B cell (primary cell): ENCODE data around the gene KIF17. TPM values are rescaled to one million over a fixed set of nuclear protein-coding genes. Genes with fewer than 3 reads are reported as not detected.

Source experiments
- ATAC-seq: fragments of 200-7000 bp; cut with Tn5 transposase; one replicate; pipeline ENCODE4 v1.10.0; 2021; ENCODE audit warnings: low read depth, mild to moderate bottlenecking, moderate number of reproducible peaks, moderate library complexity
- CTCF ChIA-PET: fragments of 350-600 bp; sonication (Branson Sonifier 250); formaldehyde crosslinking; loops from one replicate; lab custom pipeline; 2021; ENCODE audit warnings: antibody characterized with exemption, inconsistent platforms; lab: Charles Lee
- POLR2A ChIA-PET: fragments of 350-600 bp; sonication (Branson Sonifier 250); formaldehyde crosslinking; loops from one replicate; lab custom pipeline; 2021; ENCODE audit warnings: antibody characterized with exemption; lab: Charles Lee
- DNase-seq: peaks from one replicate; pipeline ENCODE4 v3.0.0; 2013
- H2AFZ ChIP-seq: 2 replicates; pipeline ENCODE4 v1.6.1; 2012; ENCODE audit warnings: mild to moderate bottlenecking, low read depth, low read length; ENCODE audit not compliant: insufficient read depth, poor library complexity, severe bottlenecking
- H3K27ac ChIP-seq, 2 donors: 1 replicate in 1 of 2; 2 replicates in 1 of 2; pipeline ENCODE4 v1.5.1; 2012 to 2013; ENCODE audit warnings: low read length in 2 of 2, mild to moderate bottlenecking in 2 of 2, moderate library complexity in 1 of 2
- H3K27me3 ChIP-seq, 4 experiments: fragments of 200-600 bp in 1 of 4; sonication (generic) in 1 of 4; replicated peaks in 1 of 4; 1 replicate in 2 of 4; 2 replicates in 2 of 4; pipeline versions ENCODE4 v1.6.1 to v1.7.0; 2013 to 2016; ENCODE audit warnings: low read length in 3 of 4, mild to moderate bottlenecking in 2 of 4, mixed read lengths in 1 of 4, moderate library complexity in 1 of 4; ENCODE audit not compliant: insufficient read depth in 4 of 4, control insufficient read depth in 3 of 4; ENCODE audit errors: control extremely low read depth in 1 of 4
- H3K36me3 ChIP-seq, 2 experiments: replicated peaks in 1 of 2; 1 replicate in 1 of 2; 2 replicates in 1 of 2; pipeline versions ENCODE4 v1.6.1 to v1.7.1; 2013; ENCODE audit warnings: low read length in 1 of 2; ENCODE audit not compliant: insufficient read depth in 2 of 2, control insufficient read depth in 1 of 2; ENCODE audit errors: control extremely low read depth in 1 of 2, extremely low read depth in 1 of 2
- H3K4me1 ChIP-seq, 2 donors: fragments of 200-600 bp in 1 of 2; sonication (generic) in 1 of 2; 1 replicate in 1 of 2; 2 replicates in 1 of 2; pipeline versions ENCODE4 v1.5.1 to v1.6.1; 2013 to 2017; ENCODE audit warnings: low read length in 2 of 2; ENCODE audit not compliant: control insufficient read depth in 2 of 2, insufficient read depth in 2 of 2
- H3K4me2 ChIP-seq: replicated peaks from 2 replicates; pipeline ENCODE3; 2012; ENCODE audit warnings: mild to moderate bottlenecking, low read depth, low read length; ENCODE audit not compliant: poor library complexity, severe bottlenecking
- H3K4me3 ChIP-seq, 5 experiments: fragments of 200-600 bp in 1 of 5; sonication (generic) in 1 of 5; 1 replicate in 3 of 5; 2 replicates in 2 of 5; pipeline versions ENCODE4 v1.5.1 to v1.7.0; 2011 to 2016; ENCODE audit warnings: low read length in 4 of 5, mild to moderate bottlenecking in 4 of 5, low read depth in 2 of 5, control low read depth in 1 of 5, moderate library complexity in 1 of 5; ENCODE audit not compliant: insufficient read depth in 1 of 5; ENCODE audit errors: control extremely low read depth in 1 of 5, extremely low read depth in 1 of 5
- H3K79me2 ChIP-seq: fragments of 200-600 bp; sonication (generic); one replicate; pipeline ENCODE4 v1.6.0; 2016; ENCODE audit warnings: low read length; ENCODE audit not compliant: control insufficient read depth, insufficient read depth
- H3K9ac ChIP-seq: fragments of 200-600 bp; sonication (generic); 2 replicates; pipeline ENCODE4 v1.6.1; 2017; ENCODE audit warnings: mild to moderate bottlenecking, low read length, moderate library complexity
- H3K9me3 ChIP-seq, 3 donors: one replicate each; pipeline versions ENCODE4 v1.6.1 to v1.7.1; 2013; ENCODE audit warnings: low read length in 2 of 3; ENCODE audit not compliant: control insufficient read depth in 2 of 3, insufficient read depth in 1 of 3; ENCODE audit errors: control extremely low read depth in 1 of 3
- H4K20me1 ChIP-seq: 2 replicates; pipeline ENCODE4 v1.6.0; 2012; ENCODE audit warnings: mild to moderate bottlenecking, low read length; ENCODE audit not compliant: insufficient read depth, control insufficient read depth, poor library complexity, severe bottlenecking
- H3K27ac Mint-ChIP-seq: one replicate; pipeline ENCODE4 v1.8.0; 2021; ENCODE audit warnings: mixed read lengths
- H3K27me3 Mint-ChIP-seq: one replicate; pipeline ENCODE4 v1.8.0; 2021; ENCODE audit warnings: mixed read lengths
- H3K4me1 Mint-ChIP-seq: one replicate; pipeline ENCODE4 v1.8.0; 2021; ENCODE audit warnings: mixed read lengths
- H3K4me3 Mint-ChIP-seq: one replicate; pipeline ENCODE4 v1.8.0; 2021; ENCODE audit warnings: mixed read lengths
- H3K9me3 Mint-ChIP-seq: one replicate; pipeline ENCODE4 v1.8.0; 2022; ENCODE audit warnings: mixed read lengths; ENCODE audit not compliant: insufficient read depth
- CTCF ChIP-seq: fragments of 200-600 bp; IDR thresholded peaks from one replicate; pipeline ENCODE4 v1.8.0; 2022; ENCODE audit warnings: antibody characterized with exemption, mild to moderate bottlenecking
- EZH2 ChIP-seq: IDR thresholded peaks from 2 replicates; pipeline ENCODE4 v1.6.1; 2012; ENCODE audit warnings: borderline replicate concordance, low read depth, mild to moderate bottlenecking, moderate library complexity, low read length; ENCODE audit not compliant: insufficient read depth, poor library complexity, severe bottlenecking
- WGBS: methylation state at CpG from one replicate; pipeline ENCODE4 v1.1.5; 2013; ENCODE audit warnings: missing lambda C conversion rate; ENCODE audit not compliant: insufficient coverage; 5-methylcytosine and 5-hydroxymethylcytosine counted together
- intact Hi-C: fragments of 100-400 bp; cut with micrococcal nuclease; formaldehyde crosslinking; loops from one replicate; pipeline ENCODE4 v1.10.0; 2022
- polyA plus RNA-seq: library from polyadenylated mRNA; depleted of rRNA; stranded (reverse); fragments of >200 nt; gene quantifications from 2 replicates; pipeline ENCODE4 v1.2.3, GENCODE V29; 2012
- total RNA-seq, 2 donors: library from RNA; stranded (reverse); fragments of 120-200 nt in 1 of 2; gene quantifications; 1 replicate in 1 of 2; 2 replicates in 1 of 2; pipeline versions ENCODE4 v1.2.3 to v1.2.4, GENCODE V29; 2013 to 2022

The KIF17 gene
- total and polyA plus RNA-seq, 2 donors (not counting 1 experiment from before 2014, with no cell fraction given): not detected

- H3K4me1 ChIP-seq: no peaks in the 10 kb centered on the region
- no peak overlapping the region for H3K9ac ChIP-seq
- H3K36me3 ChIP-seq: no peaks in the 10 kb centered on the region
- Mint-ChIP-seq H3K4me1 (no peaks in the 10 kb centered on the region), H3K9me3 (peaks cover 2% of the 10 kb centered on the region), H3K4me3 (no peak overlapping the region), H3K27ac (no peak overlapping the region), H3K27me3 (peaks cover 5% of the 10 kb centered on the region)
- POLR2A ChIA-PET: no interaction called here
- H4K20me1 ChIP-seq: no peaks in the 10 kb centered on the region
- no peak overlapping the region for H3K4me3 ChIP-seq
- H3K79me2 ChIP-seq: no peaks in the 10 kb centered on the region
- CTCF ChIA-PET: interaction anchor here (1.3 kb wide), 1 partner anchor 493 kb away, joined by 7 read pairs; no protein-coding TSS in a partner anchor
- H2AFZ ChIP-seq: no peak overlapping the region
- H3K27ac ChIP-seq: no peak overlapping the region
- H3K9me3 ChIP-seq: no peaks in the 10 kb centered on the region
- intact Hi-C loops: no loop called here
- no peak for ATAC-seq
- 89% methylated on average over 1 of the region's 1 CpG for whole genome bisulfite sequencing
- DNase-seq: no peak
- H3K27me3 ChIP-seq: no peaks in the 10 kb centered on the region
- H3K4me2 ChIP-seq: no peak overlapping the region
- TF ChIP-seq EZH2: no peak
- TF ChIP-seq CTCF: no peak
These were observed 15.4 kb downstream of the KIF17 start for GRCh38 chr1:20702416-20702815.

- no peaks in the 10 kb centered on the region for H3K9me3 Mint-ChIP-seq
- ATAC-seq: no peak
These were observed 16.0 kb downstream of the KIF17 start for GRCh38 chr1:20701847-20702246.

More at GRCh38 chr1:20701847-20702246, 16.0 kb downstream of the KIF17 start:
- intact Hi-C loops: no loop called here
- no peak overlapping the region for H2AFZ ChIP-seq
- no peak for TF ChIP-seq CTCF
- no peak for TF ChIP-seq EZH2
- no peak overlapping the region for H3K4me3 ChIP-seq
- WGBS: 93% methylated on average over 4 of the region's 5 CpGs
- H3K27ac ChIP-seq: no peak overlapping the region
- no peaks in the 10 kb centered on the region for H3K36me3 ChIP-seq
- ChIA-PET POLR2A (no interaction called here), CTCF (interaction anchor here (1.3 kb wide), 1 partner anchor 493 kb away, joined by 7 read pairs; no protein-coding TSS in a partner anchor)
- Mint-ChIP-seq H3K4me3 (no peak overlapping the region), H3K27me3 (peaks cover under 1% of the 10 kb centered on the region), H3K27ac (no peak overlapping the region), H3K4me1 (no peaks in the 10 kb centered on the region)
- no peaks in the 10 kb centered on the region for H3K27me3 ChIP-seq
- H4K20me1 ChIP-seq: no peaks in the 10 kb centered on the region
- H3K9me3 ChIP-seq: no peaks in the 10 kb centered on the region
- H3K79me2 ChIP-seq: no peaks in the 10 kb centered on the region
- H3K4me2 ChIP-seq: no peak overlapping the region
- H3K9ac ChIP-seq: no peak overlapping the region
- H3K4me1 ChIP-seq: peaks cover 0 to 3% of the 10 kb centered on the region in 2 donors
- DNase-seq: no peak
